A549 (cell line): ENCODE measurements around the gene ADCY10.

Source experiments
- CTCF ChIP-seq: fragments of >200 bp; sonication (Bioruptor Twin); formaldehyde crosslinking; IDR thresholded peaks from 3 replicates; pipeline ENCODE4 v1.5.1; 2016
- EP300 ChIP-seq, 2 experiments: fragments of >200 bp; sonication (Bioruptor Twin); formaldehyde crosslinking; IDR thresholded peaks; 2 replicates in 1 of 2; 3 replicates in 1 of 2; pipeline ENCODE4 v1.6.1; 2016 to 2017
- HDAC2 ChIP-seq: fragments of 200-600 bp; sonication (generic); IDR thresholded peaks from 2 replicates; pipeline ENCODE4 v1.6.1; 2016
- JUN ChIP-seq, 2 experiments: fragments of >200 bp; sonication (Bioruptor Twin); formaldehyde crosslinking; IDR thresholded peaks; 2 replicates in 1 of 2; 3 replicates in 1 of 2; pipeline ENCODE4 v1.6.1; 2016 to 2017
- KDM5A ChIP-seq: fragments of 200-600 bp; sonication (generic); IDR thresholded peaks from 2 replicates; pipeline ENCODE4 v1.6.1; 2016; ENCODE audit warnings: antibody characterized with exemption, mild to moderate bottlenecking
- MAFK ChIP-seq: fragments of 450-650 bp; IDR thresholded peaks from 2 replicates; pipeline ENCODE4 v1.6.1; 2014; ENCODE audit not compliant: partially characterized antibody
- MAX ChIP-seq: IDR thresholded peaks from 2 replicates; pipeline ENCODE4 v1.6.1; 2012
- POLR2A ChIP-seq: IDR thresholded peaks from 2 replicates; pipeline ENCODE4 v1.6.1; 2012; ENCODE audit warnings: mild to moderate bottlenecking, low read length
- POLR2AphosphoS2 ChIP-seq: conservative IDR thresholded peaks from 2 replicates; pipeline ENCODE4 v1.6.1; 2012; ENCODE audit warnings: low read length, improper control_type of control experiment, inconsistent platforms
- RAD21 ChIP-seq, 2 experiments: fragments of >200 bp in 1 of 2; sonication (Bioruptor Twin) in 1 of 2; formaldehyde crosslinking in 1 of 2; IDR thresholded peaks in 1 of 2; conservative IDR thresholded peaks in 1 of 2; 2 replicates in 1 of 2; 3 replicates in 1 of 2; pipeline ENCODE4 v1.6.1; 2012 to 2018; ENCODE audit warnings: inconsistent platforms in 1 of 2
- REST ChIP-seq: fragments of 200-600 bp; sonication (generic); IDR thresholded peaks from 2 replicates; pipeline ENCODE4 v1.6.1; 2016; ENCODE audit warnings: antibody characterized with exemption, mild to moderate bottlenecking, moderate library complexity
- RFX5 ChIP-seq: fragments of 450-650 bp; IDR thresholded peaks from 2 replicates; pipeline ENCODE4 v1.7.1; 2014; ENCODE audit warnings: antibody characterized with exemption, mild to moderate bottlenecking, moderate library complexity
- SREBF2 ChIP-seq: fragments of 450-650 bp; IDR thresholded peaks from 2 replicates; pipeline ENCODE4 v1.6.1; 2014; ENCODE audit warnings: mild to moderate bottlenecking, moderate library complexity
- ZC3H11A ChIP-seq: fragments of 450-650 bp; IDR thresholded peaks from 2 replicates; pipeline ENCODE4 v1.6.1; 2014; ENCODE audit warnings: antibody characterized with exemption, mild to moderate bottlenecking

GRCh38 chr1:167926486-167926997 is 12.6 kb upstream of the ADCY10 start:
- TF ChIP-seq POLR2A (no peak), CTCF (peak; percentile 72), MAX (peak; percentile 54; the same call in 1 of the 2 replicates), EP300 (IDR thresholded peaks at IDR 0.05) (no peak), RFX5 (no peak), ZC3H11A (no peak), HDAC2 (no peak), RAD21 (conservative IDR thresholded peaks at IDR 0.05 in 1 of 2, IDR thresholded peaks at IDR 0.05 in 1 of 2) (peak; percentile 61 to 70), REST (no peak), MAFK (peak; percentile 91), KDM5A (no peak), JUN (IDR thresholded peaks at IDR 0.05) (peak in 1 of 2 experiments; percentile 56; a peak in 1 of 5 replicates), POLR2AphosphoS2 (no peak), SREBF2 (no peak)
